ENCODE results near the gene GLIPR1L1.

The GLIPR1L1 gene

GRCh38 chr12:75374971-75375370 lies 40.5 kb downstream of the GLIPR1L1 start:
- Histone ChIP-seq H3K9me3 (ENCODE audit: severe bottlenecking) (no peaks in the 10 kb centered on the region), H3K27ac (no peak overlapping the region), H3K36me3 (no peaks in the 10 kb centered on the region), H3K27me3 (ENCODE audit: insufficient read depth, low read depth, severe bottlenecking) (no peaks in the 10 kb centered on the region), H3K4me3 (ENCODE audit: low read depth, low read length) (no peak overlapping the region)
- DNase-seq = no peak
- TF ChIP-seq, protein P1, sequence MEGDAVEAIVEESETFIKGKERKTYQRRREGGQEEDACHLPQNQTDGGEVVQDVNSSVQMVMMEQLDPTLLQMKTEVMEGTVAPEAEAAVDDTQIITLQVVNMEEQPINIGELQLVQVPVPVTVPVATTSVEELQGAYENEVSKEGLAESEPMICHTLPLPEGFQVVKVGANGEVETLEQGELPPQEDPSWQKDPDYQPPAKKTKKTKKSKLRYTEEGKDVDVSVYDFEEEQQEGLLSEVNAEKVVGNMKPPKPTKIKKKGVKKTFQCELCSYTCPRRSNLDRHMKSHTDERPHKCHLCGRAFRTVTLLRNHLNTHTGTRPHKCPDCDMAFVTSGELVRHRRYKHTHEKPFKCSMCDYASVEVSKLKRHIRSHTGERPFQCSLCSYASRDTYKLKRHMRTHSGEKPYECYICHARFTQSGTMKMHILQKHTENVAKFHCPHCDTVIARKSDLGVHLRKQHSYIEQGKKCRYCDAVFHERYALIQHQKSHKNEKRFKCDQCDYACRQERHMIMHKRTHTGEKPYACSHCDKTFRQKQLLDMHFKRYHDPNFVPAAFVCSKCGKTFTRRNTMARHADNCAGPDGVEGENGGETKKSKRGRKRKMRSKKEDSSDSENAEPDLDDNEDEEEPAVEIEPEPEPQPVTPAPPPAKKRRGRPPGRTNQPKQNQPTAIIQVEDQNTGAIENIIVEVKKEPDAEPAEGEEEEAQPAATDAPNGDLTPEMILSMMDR (IDR thresholded peaks at IDR 0.05; ENCODE audit: low read depth, low read length) = no peak

DNA sequence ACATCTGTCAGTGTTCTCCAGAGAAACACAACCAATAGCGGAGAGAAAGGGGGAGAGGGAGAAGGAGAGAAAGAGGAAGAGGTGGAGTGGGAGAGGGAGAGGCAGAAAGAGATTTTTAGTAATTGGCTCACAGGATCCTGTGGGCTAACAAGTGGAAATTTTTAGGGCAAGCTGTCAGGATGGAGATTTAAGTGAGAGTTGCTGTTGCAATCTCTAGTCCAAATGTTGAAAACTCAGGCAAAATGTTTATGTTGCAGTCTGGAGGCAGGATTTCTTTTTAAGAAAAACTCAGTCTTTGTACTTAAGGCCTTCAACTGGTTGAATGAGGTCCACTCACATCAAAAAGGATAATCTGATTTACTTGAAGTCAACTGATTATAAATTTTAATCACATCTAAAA lies 43.9 kb downstream of the GLIPR1L1 start:
- no peak for DNase-seq
- TF ChIP-seq, protein P1 (IDR thresholded peaks at IDR 0.05; ENCODE audit: low read depth, low read length) = no peak
- no peak overlapping the region for H3K27ac ChIP-seq
- no peaks in the 10 kb centered on the region for H3K9me3 ChIP-seq (ENCODE audit: severe bottlenecking)
- H3K4me3 ChIP-seq (ENCODE audit: low read depth, low read length) = no peak overlapping the region
- H3K27me3 ChIP-seq (ENCODE audit: insufficient read depth, low read depth, severe bottlenecking) = no peaks in the 10 kb centered on the region
- H3K36me3 ChIP-seq = no peaks in the 10 kb centered on the region

- Histone ChIP-seq H3K27me3 (ENCODE audit: insufficient read depth, low read depth, severe bottlenecking) (no peaks in the 10 kb centered on the region), H3K27ac (no peak overlapping the region), H3K9me3 (ENCODE audit: severe bottlenecking) (no peaks in the 10 kb centered on the region), H3K4me3 (ENCODE audit: low read depth, low read length) (no peak overlapping the region), H3K36me3 (no peaks in the 10 kb centered on the region)
- no peak for DNase-seq
- TF ChIP-seq, protein P1 (IDR thresholded peaks at IDR 0.05; ENCODE audit: low read depth, low read length) = no peak
Observed at GRCh38 chr12:75389061-75389460, 54.6 kb downstream of the GLIPR1L1 start.

DNA sequence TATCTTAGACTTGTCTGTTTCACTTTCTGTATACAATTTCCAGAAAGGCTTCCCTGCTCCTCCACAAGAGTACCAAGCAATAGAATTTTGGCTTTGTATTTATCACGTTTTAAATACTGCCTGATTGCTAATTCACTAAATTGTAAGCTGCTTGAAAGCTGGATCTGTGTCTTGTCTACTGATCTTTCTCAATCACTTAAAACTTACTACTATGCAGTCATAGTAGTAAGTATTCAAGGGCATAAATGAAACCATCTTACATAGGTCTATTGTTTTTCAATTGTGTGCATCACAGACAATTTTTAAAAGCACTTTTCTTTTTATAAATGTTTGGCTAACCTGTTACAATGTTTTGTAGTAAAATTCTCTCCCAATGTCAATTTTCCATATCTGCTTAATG lies 55.2 kb downstream of the GLIPR1L1 start:
- TF ChIP-seq, protein P1 (IDR thresholded peaks at IDR 0.05; ENCODE audit: low read depth, low read length) = no peak
- no peak overlapping the region for H3K27ac ChIP-seq
- H3K36me3 ChIP-seq = no peaks in the 10 kb centered on the region
- H3K27me3 ChIP-seq (ENCODE audit: insufficient read depth, low read depth, severe bottlenecking) = no peaks in the 10 kb centered on the region
- H3K4me3 ChIP-seq (ENCODE audit: low read depth, low read length) = no peak overlapping the region
- H3K9me3 ChIP-seq (ENCODE audit: severe bottlenecking) = no peaks in the 10 kb centered on the region
- no peak for DNase-seq

GRCh38 chr12:75390156-75390898 lies 55.9 kb downstream of the GLIPR1L1 start:
- no peaks in the 10 kb centered on the region for H3K36me3 ChIP-seq
- no peak overlapping the region for H3K27ac ChIP-seq
- H3K9me3 ChIP-seq (ENCODE audit: severe bottlenecking) = no peaks in the 10 kb centered on the region
- no peak overlapping the region; the same call in 1 of the 2 replicates for H3K4me3 ChIP-seq (ENCODE audit: low read depth, low read length)
- no peaks in the 10 kb centered on the region for H3K27me3 ChIP-seq (ENCODE audit: insufficient read depth, low read depth, severe bottlenecking)
- DNase-seq = no peak
- TF ChIP-seq, protein P1 (IDR thresholded peaks at IDR 0.05; ENCODE audit: low read depth, low read length) = no peak
